ENCODE data around the gene PLXNA4. TPM values are rescaled to one million over a fixed set of nuclear protein-coding genes. Genes with fewer than 3 reads are reported as not detected.

PLXNA4 gene
- total RNA-seq, 1 donor from 2014 or later: 0.21 TPM

GRCh38 chr7:132228240-132228639 is 348.0 kb downstream of the PLXNA4 start:
- H3K4me3 Mint-ChIP-seq (ENCODE audit: low read depth): no peak overlapping the region
- H3K9me3 Mint-ChIP-seq: no peaks in the 10 kb centered on the region
- H3K4me1 Mint-ChIP-seq (ENCODE audit: low read depth): no peaks in the 10 kb centered on the region

GRCh38 chr7:132226957-132227290 is 349.3 kb downstream of the PLXNA4 start:
- Mint-ChIP-seq H3K36me3 (ENCODE audit: low read depth) (no peaks in the 10 kb centered on the region), H3K4me1 (ENCODE audit: low read depth) (no peaks in the 10 kb centered on the region), H3K27ac (no peak overlapping the region), H3K9me3 (no peaks in the 10 kb centered on the region), H3K27me3 (ENCODE audit: low read depth) (no peaks in the 10 kb centered on the region), H3K4me3 (ENCODE audit: low read depth) (no peak overlapping the region)
- intact Hi-C loops (cut with micrococcal nuclease): no loop called here
- no peak for DNase-seq (ENCODE audit: low spot score)

More at GRCh38 chr7:132228240-132228639, 348.0 kb downstream of the PLXNA4 start:
- Mint-ChIP-seq H3K27me3 (ENCODE audit: low read depth) (no peaks in the 10 kb centered on the region), H3K36me3 (ENCODE audit: low read depth) (no peaks in the 10 kb centered on the region), H3K27ac (no peak overlapping the region)
- intact Hi-C loops (cut with micrococcal nuclease): no loop called here
- no peak for DNase-seq (ENCODE audit: low spot score)

GRCh38 chr7:132226046-132226956 is 350.0 kb downstream of the PLXNA4 start:
- H3K36me3 Mint-ChIP-seq (ENCODE audit: low read depth): no peaks in the 10 kb centered on the region
- H3K27me3 Mint-ChIP-seq (ENCODE audit: low read depth): no peaks in the 10 kb centered on the region
- no peak for DNase-seq (ENCODE audit: low spot score)
- no peak overlapping the region for H3K4me3 Mint-ChIP-seq (ENCODE audit: low read depth)
- H3K9me3 Mint-ChIP-seq: no peaks in the 10 kb centered on the region
- intact Hi-C loops (cut with micrococcal nuclease): no loop called here
- no peak overlapping the region for H3K27ac Mint-ChIP-seq
- no peaks in the 10 kb centered on the region for H3K4me1 Mint-ChIP-seq (ENCODE audit: low read depth)

GRCh38 chr7:132225216-132226030 is 350.8 kb downstream of the PLXNA4 start:
- Mint-ChIP-seq H3K9me3 (no peaks in the 10 kb centered on the region), H3K4me1 (ENCODE audit: low read depth) (no peaks in the 10 kb centered on the region), H3K36me3 (ENCODE audit: low read depth) (no peaks in the 10 kb centered on the region), H3K27me3 (ENCODE audit: low read depth) (no peaks in the 10 kb centered on the region), H3K4me3 (ENCODE audit: low read depth) (no peak overlapping the region), H3K27ac (no peak overlapping the region)
- intact Hi-C loops (cut with micrococcal nuclease): no loop called here
- no peak for DNase-seq (ENCODE audit: low spot score)

- Mint-ChIP-seq H3K9me3 (no peaks in the 10 kb centered on the region), H3K4me3 (ENCODE audit: low read depth) (no peak overlapping the region), H3K36me3 (ENCODE audit: low read depth) (no peaks in the 10 kb centered on the region), H3K4me1 (ENCODE audit: low read depth) (no peaks in the 10 kb centered on the region), H3K27ac (no peak overlapping the region), H3K27me3 (ENCODE audit: low read depth) (no peaks in the 10 kb centered on the region)
- DNase-seq (ENCODE audit: low spot score): no peak
- intact Hi-C loops (cut with micrococcal nuclease): no loop called here
These were observed 354.9 kb downstream of the PLXNA4 start for GRCh38 chr7:132221356-132221755.

GRCh38 chr7:132220060-132220459 is 356.2 kb downstream of the PLXNA4 start:
- intact Hi-C loops (cut with micrococcal nuclease): no loop called here
- no peak for DNase-seq (ENCODE audit: low spot score)
- Mint-ChIP-seq H3K27ac (no peak overlapping the region), H3K4me3 (ENCODE audit: low read depth) (no peak overlapping the region), H3K9me3 (no peaks in the 10 kb centered on the region), H3K4me1 (ENCODE audit: low read depth) (no peaks in the 10 kb centered on the region), H3K36me3 (ENCODE audit: low read depth) (no peaks in the 10 kb centered on the region), H3K27me3 (ENCODE audit: low read depth) (no peaks in the 10 kb centered on the region)

GRCh38 chr7:132218876-132219275 is 357.4 kb downstream of the PLXNA4 start:
- intact Hi-C loops (cut with micrococcal nuclease): no loop called here
- H3K4me1 Mint-ChIP-seq (ENCODE audit: low read depth): no peaks in the 10 kb centered on the region

GRCh38 chr7:132216847-132217525 is 359.3 kb downstream of the PLXNA4 start:
- H3K4me3 Mint-ChIP-seq (ENCODE audit: low read depth): no peak overlapping the region
- no peaks in the 10 kb centered on the region for H3K27me3 Mint-ChIP-seq (ENCODE audit: low read depth)
- H3K27ac Mint-ChIP-seq: no peak overlapping the region

More at GRCh38 chr7:132218876-132219275, 357.4 kb downstream of the PLXNA4 start:
- no peak for DNase-seq (ENCODE audit: low spot score)
- Mint-ChIP-seq H3K27me3 (ENCODE audit: low read depth) (no peaks in the 10 kb centered on the region), H3K9me3 (no peaks in the 10 kb centered on the region), H3K4me3 (ENCODE audit: low read depth) (no peak overlapping the region), H3K36me3 (ENCODE audit: low read depth) (no peaks in the 10 kb centered on the region), H3K27ac (no peak overlapping the region)

GRCh38 chr7:132214452-132214851 is 361.8 kb downstream of the PLXNA4 start:
- H3K4me1 Mint-ChIP-seq (ENCODE audit: low read depth): no peaks in the 10 kb centered on the region
- H3K36me3 Mint-ChIP-seq (ENCODE audit: low read depth): no peaks in the 10 kb centered on the region
- H3K27me3 Mint-ChIP-seq (ENCODE audit: low read depth): no peaks in the 10 kb centered on the region
- intact Hi-C loops (cut with micrococcal nuclease): no loop called here
- no peaks in the 10 kb centered on the region for H3K9me3 Mint-ChIP-seq
- H3K27ac Mint-ChIP-seq: no peak overlapping the region
- H3K4me3 Mint-ChIP-seq (ENCODE audit: low read depth): no peak overlapping the region
- DNase-seq (ENCODE audit: low spot score): no peak

More at GRCh38 chr7:132216847-132217525, 359.3 kb downstream of the PLXNA4 start:
- no peak for DNase-seq (ENCODE audit: low spot score)
- H3K36me3 Mint-ChIP-seq (ENCODE audit: low read depth): no peaks in the 10 kb centered on the region
- intact Hi-C loops (cut with micrococcal nuclease): no loop called here
- H3K4me1 Mint-ChIP-seq (ENCODE audit: low read depth): no peaks in the 10 kb centered on the region
- H3K9me3 Mint-ChIP-seq: no peaks in the 10 kb centered on the region

GRCh38 chr7:132213583-132213982 is 362.7 kb downstream of the PLXNA4 start:
- H3K4me1 Mint-ChIP-seq (ENCODE audit: low read depth): no peaks in the 10 kb centered on the region
- no peaks in the 10 kb centered on the region for H3K36me3 Mint-ChIP-seq (ENCODE audit: low read depth)
- no peak overlapping the region for H3K27ac Mint-ChIP-seq
- H3K4me3 Mint-ChIP-seq (ENCODE audit: low read depth): no peak overlapping the region
- H3K27me3 Mint-ChIP-seq (ENCODE audit: low read depth): no peaks in the 10 kb centered on the region
- intact Hi-C loops (cut with micrococcal nuclease): no loop called here
- no peaks in the 10 kb centered on the region for H3K9me3 Mint-ChIP-seq
- no peak for DNase-seq (ENCODE audit: low spot score)

GRCh38 chr7:132211971-132212370 is 364.3 kb downstream of the PLXNA4 start:
- Mint-ChIP-seq H3K4me3 (ENCODE audit: low read depth) (no peak overlapping the region), H3K36me3 (ENCODE audit: low read depth) (no peaks in the 10 kb centered on the region), H3K27ac (no peak overlapping the region), H3K9me3 (no peaks in the 10 kb centered on the region), H3K4me1 (ENCODE audit: low read depth) (no peaks in the 10 kb centered on the region), H3K27me3 (ENCODE audit: low read depth) (no peaks in the 10 kb centered on the region)
- DNase-seq (ENCODE audit: low spot score): no peak
- intact Hi-C loops (cut with micrococcal nuclease): no loop called here

GRCh38 chr7:132210821-132211220 is 365.4 kb downstream of the PLXNA4 start:
- no peaks in the 10 kb centered on the region for H3K9me3 Mint-ChIP-seq
- H3K36me3 Mint-ChIP-seq (ENCODE audit: low read depth): no peaks in the 10 kb centered on the region
- H3K4me1 Mint-ChIP-seq (ENCODE audit: low read depth): no peaks in the 10 kb centered on the region
- DNase-seq (ENCODE audit: low spot score): no peak
- H3K27ac Mint-ChIP-seq: no peak overlapping the region
- no peak overlapping the region for H3K4me3 Mint-ChIP-seq (ENCODE audit: low read depth)
- no peaks in the 10 kb centered on the region for H3K27me3 Mint-ChIP-seq (ENCODE audit: low read depth)
- intact Hi-C loops (cut with micrococcal nuclease): no loop called here

Measured in activated T-helper 2 cell treated with anti-CD3 and anti-CD28 coated beads, Interferon-gamma antibody, Interleukin-2, Interleukin-4, amounts not matched to agents 10 μg/mL and 5 μg/mL and 100 μg/mL, durations not matched to agents 14 hours and 24 hours and 36 hours (primary cell).